ENCODE data around the gene SLC37A4. TPM values are rescaled to one million over a fixed set of nuclear protein-coding genes. Genes with fewer than 3 reads are reported as not detected.

The SLC37A4 gene
- total and polyA plus RNA-seq, 2 donors (not counting 3 experiments of a cell fraction or from before 2014, with no cell fraction given) = 21.5 to 36.5 TPM

DNA sequence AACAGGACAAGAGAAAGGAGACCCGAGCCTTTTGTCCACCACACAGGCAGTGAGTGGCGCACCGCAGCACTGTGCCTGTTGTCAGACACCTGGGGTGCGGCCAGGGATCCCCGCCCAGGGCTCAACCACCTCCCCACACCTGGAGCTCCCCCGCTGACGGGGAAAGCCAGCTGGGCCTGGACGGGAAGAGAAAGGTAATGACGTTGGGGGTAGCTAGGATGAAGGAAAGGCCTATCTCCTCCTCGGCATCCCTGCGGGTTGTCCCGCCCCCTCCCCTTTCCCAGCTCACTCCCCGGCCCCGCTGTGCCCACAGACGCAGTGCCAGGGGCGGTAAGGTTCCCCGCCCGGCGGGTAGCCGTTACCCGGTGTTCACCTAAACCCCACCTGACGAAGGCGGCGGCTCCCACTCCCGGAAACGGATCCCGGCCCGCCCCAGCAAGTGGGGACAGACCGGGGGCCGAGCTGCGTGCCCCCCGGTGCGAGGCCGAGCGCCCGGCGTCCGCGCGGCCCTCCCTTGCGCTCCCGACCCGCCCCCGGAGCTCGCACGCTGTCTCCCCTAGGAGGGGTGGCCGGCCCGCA, 25.8 kb upstream of the SLC37A4 start:
- TF ChIP-seq JUN (IDR thresholded peaks at IDR 0.05; ENCODE audit: borderline replicate concordance, insufficient read depth, insufficient read length, low read depth) (no peak), GATA2 (IDR thresholded peaks at IDR 0.05; ENCODE audit: insufficient read depth, insufficient read length, low read depth, low read length) (no peak), FOS (IDR thresholded peaks at IDR 0.05; ENCODE audit: borderline replicate concordance, insufficient read depth, low read length) (no peak), MYC (IDR thresholded peaks at IDR 0.05; ENCODE audit: low read depth, low read length) (no peak), EZH2 (IDR thresholded peaks at IDR 0.05; ENCODE audit: borderline replicate concordance, low read depth, low read length, severe bottlenecking) (no peak), POLR2A (IDR thresholded peaks at IDR 0.05; ENCODE audit: low read depth, low read length) (no peak), POLR2AphosphoS5 (IDR thresholded peaks at IDR 0.05; ENCODE audit: insufficient read depth, low read depth, low read length) (no peak)
- TF ChIP-seq, protein P1, sequence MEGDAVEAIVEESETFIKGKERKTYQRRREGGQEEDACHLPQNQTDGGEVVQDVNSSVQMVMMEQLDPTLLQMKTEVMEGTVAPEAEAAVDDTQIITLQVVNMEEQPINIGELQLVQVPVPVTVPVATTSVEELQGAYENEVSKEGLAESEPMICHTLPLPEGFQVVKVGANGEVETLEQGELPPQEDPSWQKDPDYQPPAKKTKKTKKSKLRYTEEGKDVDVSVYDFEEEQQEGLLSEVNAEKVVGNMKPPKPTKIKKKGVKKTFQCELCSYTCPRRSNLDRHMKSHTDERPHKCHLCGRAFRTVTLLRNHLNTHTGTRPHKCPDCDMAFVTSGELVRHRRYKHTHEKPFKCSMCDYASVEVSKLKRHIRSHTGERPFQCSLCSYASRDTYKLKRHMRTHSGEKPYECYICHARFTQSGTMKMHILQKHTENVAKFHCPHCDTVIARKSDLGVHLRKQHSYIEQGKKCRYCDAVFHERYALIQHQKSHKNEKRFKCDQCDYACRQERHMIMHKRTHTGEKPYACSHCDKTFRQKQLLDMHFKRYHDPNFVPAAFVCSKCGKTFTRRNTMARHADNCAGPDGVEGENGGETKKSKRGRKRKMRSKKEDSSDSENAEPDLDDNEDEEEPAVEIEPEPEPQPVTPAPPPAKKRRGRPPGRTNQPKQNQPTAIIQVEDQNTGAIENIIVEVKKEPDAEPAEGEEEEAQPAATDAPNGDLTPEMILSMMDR (IDR thresholded peaks at IDR 0.05; ENCODE audit: extremely low read depth in 1 of 2, insufficient read depth in 1 of 2, low read depth in 1 of 2, low read length in 2 of 2) = no peak
- TF ChIP-seq, protein P2, sequence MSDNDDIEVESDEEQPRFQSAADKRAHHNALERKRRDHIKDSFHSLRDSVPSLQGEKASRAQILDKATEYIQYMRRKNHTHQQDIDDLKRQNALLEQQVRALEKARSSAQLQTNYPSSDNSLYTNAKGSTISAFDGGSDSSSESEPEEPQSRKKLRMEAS (IDR thresholded peaks at IDR 0.05; ENCODE audit: insufficient read depth, insufficient read length) = no peak
- Histone ChIP-seq H3K27me3 (ENCODE audit: control insufficient read depth in 2 of 2, insufficient read depth in 2 of 2, low read length in 2 of 2) (no peaks in the 10 kb centered on the region), H3K36me3 (ENCODE audit: control insufficient read depth in 2 of 2, extremely low read depth in 1 of 2, insufficient read depth in 2 of 2, low read length in 2 of 2) (peaks cover 16 to 36% of the 10 kb centered on the region in 2 experiments), H3K9ac (replicated peaks; ENCODE audit: extremely low read depth, insufficient read depth, low read length) (peak overlapping the region; percentile 85), H3K9me3 (replicated peaks; ENCODE audit: control insufficient read depth, insufficient read depth, low read length) (no peaks in the 10 kb centered on the region), H3K4me2 (ENCODE audit: insufficient read depth, low read length) (peak overlapping the region; percentile 35), H3K79me2 (ENCODE audit: control insufficient read depth, insufficient read depth, low read length) (peaks cover 19% of the 10 kb centered on the region), H3K4me1 (ENCODE audit: control insufficient read depth, extremely low read depth, insufficient read depth, low read length) (peaks cover 11% of the 10 kb centered on the region), H3K4me3 (replicated peaks in 1 of 3; ENCODE audit: insufficient read depth in 1 of 3, low read depth in 1 of 3, low read length in 3 of 3) (peak overlapping the region; percentile 23 to 72 (median 58)), H2AFZ (ENCODE audit: low read depth, low read length) (peak overlapping the region; percentile 52), H4K20me1 (replicated peaks; ENCODE audit: control insufficient read depth, extremely low read depth, insufficient read depth, low read length) (no peaks in the 10 kb centered on the region), H3K9me1 (replicated peaks; ENCODE audit: control insufficient read depth, extremely low read depth, insufficient read depth, low read length) (no peaks in the 10 kb centered on the region), H3K27ac (ENCODE audit: insufficient read depth, low read depth, low read length) (peak overlapping the region; percentile 42)
- DNase-seq (ENCODE audit: low read depth, low spot score) (no peak), FAIRE-seq (no peak)
- no TSS peak for BruUV-seq (replicated peaks)
- POLR2A ChIA-PET = interaction anchor here (1.5 to 1.9 kb wide), 2 partner anchors 11 to 38 kb away, joined by 5 to 7 read pairs; partner anchors contain the start of gene VPS11
- dilution Hi-C loops (cut with MboI; ENCODE audit: extremely low pct_ligation_motif_present, low sequenced_read_pairs) (no loop called here), intact Hi-C loops (cut with micrococcal nuclease) (loop anchor here (2.0 to 5.0 kb wide), 3 partner anchors 59 to 140 kb away; partner anchors contain the start of genes BCL9L and CENATAC)
- CTCF ChIA-PET = interaction anchor here (0.8 to 3.5 kb wide), 6 partner anchors 9 to 47 kb away, joined by 3 to 29 read pairs (median 3); partner anchors contain the start of gene VPS11

Data from endothelial cell of umbilical vein (primary cell).